ENCODE results near the gene FAAP20. TPM values are rescaled to one million over a fixed set of nuclear protein-coding genes. Genes with fewer than 3 reads are reported as not detected.

FAAP20 gene
- polyA plus RNA-seq, 2 of the 4 experiments (the other 2 are of a cell fraction), result 5.1 to 26.0 TPM

GRCh38 chr1:2170211-2170610 lies 24.4 kb downstream of the FAAP20 start:
- H3K4me3 ChIP-seq, result no peak overlapping the region
- no peak overlapping the region for H3K4me2 ChIP-seq
- ChIA-PET POLR2A (no interaction called here), CTCF (no interaction called here)
- TF ChIP-seq CBX2 (IDR thresholded peaks at IDR 0.05; ENCODE audit: borderline replicate concordance, low read depth) (no peak), HOXB13 (CRISPR knock-in tag; IDR thresholded peaks at IDR 0.05; ENCODE audit: low read depth) (no peak), FOSL2 (IDR thresholded peaks at IDR 0.05) (no peak), FOSL2 (CRISPR knock-in tag; IDR thresholded peaks at IDR 0.05) (no peak)
- no peaks in the 10 kb centered on the region for H3K9me3 ChIP-seq
- ATAC-seq, result no peak
- WGBS (ENCODE audit: missing lambda C conversion rate), result 71% methylated on average over 11 of the region's 11 CpGs
- H3K4me1 ChIP-seq, result no peaks in the 10 kb centered on the region
- no peak for FAIRE-seq
- DNase-seq (ENCODE audit: low read depth in 1 of 2, low spot score in 1 of 2), result no peak
- no peak overlapping the region for H3K27ac ChIP-seq

DNA sequence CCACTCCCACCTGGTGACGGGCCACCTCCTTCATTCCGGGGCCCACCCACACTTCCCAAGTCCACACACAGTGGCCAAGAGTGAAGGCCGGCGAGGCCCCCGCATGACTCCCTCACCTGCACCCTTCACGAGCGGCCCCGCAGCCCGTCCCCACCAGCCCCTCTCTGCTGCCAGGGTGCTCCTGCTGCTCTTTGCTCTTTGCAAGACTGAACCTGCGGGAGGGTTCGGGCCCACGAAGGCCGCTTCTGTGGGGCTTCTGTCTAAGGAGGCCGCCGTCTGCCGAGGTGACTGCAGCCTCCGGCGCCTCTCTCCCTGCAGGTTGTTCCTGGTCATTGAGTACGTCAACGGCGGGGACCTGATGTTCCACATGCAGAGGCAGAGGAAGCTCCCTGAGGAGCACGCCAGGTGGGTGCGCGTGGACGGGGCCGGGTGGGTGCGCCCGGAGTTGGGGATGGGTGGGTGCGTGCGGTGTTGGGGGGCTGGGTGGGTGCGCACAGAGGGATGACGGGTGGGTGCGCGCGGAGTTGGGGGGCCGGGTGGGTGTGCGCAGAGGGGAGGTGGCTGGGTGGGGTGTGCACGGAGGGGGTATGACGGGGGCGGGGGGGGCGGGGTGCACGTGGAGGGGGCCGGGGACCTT lies 25.3 kb downstream of the FAAP20 start:
- Histone ChIP-seq H3K4me3 (no peak overlapping the region), H3K27ac (no peak overlapping the region), H3K4me2 (no peak overlapping the region), H3K9me3 (no peaks in the 10 kb centered on the region), H3K4me1 (no peaks in the 10 kb centered on the region)
- FAIRE-seq (no peak), DNase-seq (ENCODE audit: low read depth in 1 of 2, low spot score in 1 of 2) (no peak), ATAC-seq (no peak)
- CTCF ChIA-PET, result no interaction called here
- POLR2A ChIA-PET, result no interaction called here
- TF ChIP-seq ZSCAN20 (CRISPR knock-in tag; IDR thresholded peaks at IDR 0.05) (no peak), CTCF (IDR thresholded peaks at IDR 0.05) (no peak), SREBF2 (IDR thresholded peaks at IDR 0.05) (no peak), SMC3 (IDR thresholded peaks at IDR 0.05) (no peak), FOSB (CRISPR knock-in tag; IDR thresholded peaks at IDR 0.05) (no peak), RCOR1 (IDR thresholded peaks at IDR 0.05; ENCODE audit: low read depth, low read length) (no peak), KDM1A (IDR thresholded peaks at IDR 0.05; ENCODE audit: low read depth) (no peak), HDAC2 (IDR thresholded peaks at IDR 0.05) (no peak), GATA3 (IDR thresholded peaks at IDR 0.05; ENCODE audit: borderline replicate concordance) (no peak), EHMT2 (IDR thresholded peaks at IDR 0.05; ENCODE audit: low read depth) (no peak), HES2 (IDR thresholded peaks at IDR 0.05) (no peak), KDM5A (IDR thresholded peaks at IDR 0.05) (no peak), REST (IDR thresholded peaks at IDR 0.05) (no peak), ESRRA (IDR thresholded peaks at IDR 0.05; ENCODE audit: borderline replicate concordance, low read length) (no peak), JUN (IDR thresholded peaks at IDR 0.05) (no peak)
- TF ChIP-seq, protein P1, sequence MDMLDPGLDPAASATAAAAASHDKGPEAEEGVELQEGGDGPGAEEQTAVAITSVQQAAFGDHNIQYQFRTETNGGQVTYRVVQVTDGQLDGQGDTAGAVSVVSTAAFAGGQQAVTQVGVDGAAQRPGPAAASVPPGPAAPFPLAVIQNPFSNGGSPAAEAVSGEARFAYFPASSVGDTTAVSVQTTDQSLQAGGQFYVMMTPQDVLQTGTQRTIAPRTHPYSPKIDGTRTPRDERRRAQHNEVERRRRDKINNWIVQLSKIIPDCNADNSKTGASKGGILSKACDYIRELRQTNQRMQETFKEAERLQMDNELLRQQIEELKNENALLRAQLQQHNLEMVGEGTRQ (IDR thresholded peaks at IDR 0.05), result no peak
- TF ChIP-seq, protein P2, sequence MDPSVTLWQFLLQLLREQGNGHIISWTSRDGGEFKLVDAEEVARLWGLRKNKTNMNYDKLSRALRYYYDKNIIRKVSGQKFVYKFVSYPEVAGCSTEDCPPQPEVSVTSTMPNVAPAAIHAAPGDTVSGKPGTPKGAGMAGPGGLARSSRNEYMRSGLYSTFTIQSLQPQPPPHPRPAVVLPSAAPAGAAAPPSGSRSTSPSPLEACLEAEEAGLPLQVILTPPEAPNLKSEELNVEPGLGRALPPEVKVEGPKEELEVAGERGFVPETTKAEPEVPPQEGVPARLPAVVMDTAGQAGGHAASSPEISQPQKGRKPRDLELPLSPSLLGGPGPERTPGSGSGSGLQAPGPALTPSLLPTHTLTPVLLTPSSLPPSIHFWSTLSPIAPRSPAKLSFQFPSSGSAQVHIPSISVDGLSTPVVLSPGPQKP (IDR thresholded peaks at IDR 0.05; ENCODE audit: low read depth, low read length), result no peak
- WGBS (ENCODE audit: missing lambda C conversion rate), result 96% methylated on average over 13 of the region's 43 CpGs
